A549 treated with Hydrocortisone at 1 μM for 4 hours (cell line): ENCODE results near the gene SPINK8. TPM values are rescaled to one million over a fixed set of nuclear protein-coding genes. Genes with fewer than 3 reads are reported as not detected.

Source experiments
- total RNA-seq: library from RNA; stranded (reverse); fragments of 200-300 nt; extraction: Qiagen RNA extraction; gene quantifications from 5 replicates; pipeline ENCODE4 v1.2.3, GENCODE V29; 2022

SPINK8 gene
- not detected in 5 replicates for total RNA-seq

GRCh38 chr3:48333346-48334245 lies at the start of gene SPINK8:
Gene SPINK8 (minus strand): TSS chr3:48333661. CDS start chr3:48328341, 5,320 bp downstream.

GRCh38 chr3:48371651-48372376 lies 38.4 kb upstream of the SPINK8 start, which contains the start of gene FBXW12:
Gene FBXW12 (plus strand): TSS chr3:48372219. CDS start chr3:48372768, 549 bp downstream.

GRCh38 chr3:48301020-48301799 lies 32.3 kb downstream of the SPINK8 start, which contains the start of gene NME6:
Gene NME6 (minus strand): TSS chr3:48301367.

Other genes starting within 250 kb of the SPINK8 start
- gene CDC25A, start 145.2 kb downstream of the SPINK8 start, total RNA-seq, result 8.5 to 10.3 TPM (median 9.3 TPM) in 5 replicates
- 0.20 TPM in 1 of 5 replicates, not detected in the others for gene CAMP, start 110.2 kb downstream of the SPINK8 start, total RNA-seq
- gene ZNF589, start 92.6 kb downstream of the SPINK8 start, total RNA-seq, result 2.2 to 3.0 TPM (median 2.3 TPM) in 5 replicates
- 21.6 to 29.3 TPM (median 24.4 TPM) in 5 replicates for gene NME6, start 32.3 kb downstream of the SPINK8 start, total RNA-seq
- not detected in 5 replicates for gene FBXW12, start 38.6 kb upstream of the SPINK8 start, total RNA-seq
- gene PLXNB1, start 96.4 kb upstream of the SPINK8 start, total RNA-seq, result 15.3 to 19.1 TPM (median 16.0 TPM) in 5 replicates
- 24.4 to 29.5 TPM (median 27.7 TPM) in 5 replicates for gene CCDC51, start 106.5 kb upstream of the SPINK8 start, total RNA-seq
- gene TMA7, start 106.6 kb upstream of the SPINK8 start, total RNA-seq, result 258 to 318 TPM (median 277 TPM) in 5 replicates
- 8.6 to 10.4 TPM (median 9.2 TPM) in 5 replicates for gene ATRIP, start 113.1 kb upstream of the SPINK8 start, total RNA-seq
- 104 to 131 TPM (median 126 TPM) in 5 replicates for gene SHISA5, start 170.5 kb upstream of the SPINK8 start, total RNA-seq
- gene PFKFB4, start 223.1 kb upstream of the SPINK8 start, total RNA-seq, result 10.6 to 13.9 TPM (median 12.6 TPM) in 5 replicates
- 6.8 to 8.3 TPM (median 7.9 TPM) in 5 replicates for gene UCN2, start 230.1 kb upstream of the SPINK8 start, total RNA-seq